ENCODE results near the gene SPEF2. TPM values are rescaled to one million over a fixed set of nuclear protein-coding genes. Genes with fewer than 3 reads are reported as not detected.

SPEF2 gene
- polyA plus RNA-seq, 1 donor (not counting 4 experiments of a cell fraction or from before 2014, with no cell fraction given) = 1.6 TPM

DNA sequence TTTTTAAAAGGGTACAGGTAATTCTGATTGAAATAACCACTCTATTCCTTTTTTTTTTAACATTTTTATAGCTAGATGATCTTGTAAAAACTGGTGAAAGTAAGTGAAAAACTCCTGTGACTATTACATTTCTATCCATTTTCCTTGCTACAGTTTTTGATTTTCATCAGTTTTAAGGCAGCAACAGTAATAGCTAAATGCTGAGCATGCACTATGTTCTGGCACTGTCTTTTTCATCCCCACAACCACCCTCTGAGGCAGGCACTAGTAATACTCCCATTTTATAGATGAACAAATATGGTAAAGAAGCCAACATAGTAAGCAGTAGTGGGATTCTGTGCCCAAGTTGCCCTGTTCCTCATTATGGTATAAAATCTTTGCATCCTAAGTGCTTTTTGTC, 126.0 kb downstream of the SPEF2 start:
- no peaks in the 10 kb centered on the region for H3K9me3 ChIP-seq (ENCODE audit: control insufficient read depth, low read depth, low read length)
- no peaks in the 10 kb centered on the region for H3K79me2 ChIP-seq (ENCODE audit: control insufficient read depth, insufficient read depth, low read length)
- no peaks in the 10 kb centered on the region for H3K4me1 ChIP-seq (ENCODE audit: control insufficient read depth, extremely low read depth, insufficient read depth, low read length)
- no peak overlapping the region for H3K27ac ChIP-seq (ENCODE audit: control insufficient read depth, insufficient read depth, low read length)
- no peak overlapping the region for H3K9ac ChIP-seq (ENCODE audit: control insufficient read depth, extremely low read depth, insufficient read depth, low read length)
- no peaks in the 10 kb centered on the region for H4K20me1 ChIP-seq (ENCODE audit: control insufficient read depth, extremely low read depth, insufficient read depth, low read length)
- H3K27me3 ChIP-seq (ENCODE audit: control insufficient read depth, extremely low read depth, insufficient read depth, low read length) = no peaks in the 10 kb centered on the region
- no peaks in the 10 kb centered on the region for H3K36me3 ChIP-seq (ENCODE audit: control insufficient read depth in 2 of 2, extremely low read depth in 1 of 2, insufficient read depth in 2 of 2, low read length in 2 of 2)
- TF ChIP-seq, protein P1, sequence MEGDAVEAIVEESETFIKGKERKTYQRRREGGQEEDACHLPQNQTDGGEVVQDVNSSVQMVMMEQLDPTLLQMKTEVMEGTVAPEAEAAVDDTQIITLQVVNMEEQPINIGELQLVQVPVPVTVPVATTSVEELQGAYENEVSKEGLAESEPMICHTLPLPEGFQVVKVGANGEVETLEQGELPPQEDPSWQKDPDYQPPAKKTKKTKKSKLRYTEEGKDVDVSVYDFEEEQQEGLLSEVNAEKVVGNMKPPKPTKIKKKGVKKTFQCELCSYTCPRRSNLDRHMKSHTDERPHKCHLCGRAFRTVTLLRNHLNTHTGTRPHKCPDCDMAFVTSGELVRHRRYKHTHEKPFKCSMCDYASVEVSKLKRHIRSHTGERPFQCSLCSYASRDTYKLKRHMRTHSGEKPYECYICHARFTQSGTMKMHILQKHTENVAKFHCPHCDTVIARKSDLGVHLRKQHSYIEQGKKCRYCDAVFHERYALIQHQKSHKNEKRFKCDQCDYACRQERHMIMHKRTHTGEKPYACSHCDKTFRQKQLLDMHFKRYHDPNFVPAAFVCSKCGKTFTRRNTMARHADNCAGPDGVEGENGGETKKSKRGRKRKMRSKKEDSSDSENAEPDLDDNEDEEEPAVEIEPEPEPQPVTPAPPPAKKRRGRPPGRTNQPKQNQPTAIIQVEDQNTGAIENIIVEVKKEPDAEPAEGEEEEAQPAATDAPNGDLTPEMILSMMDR (optimal IDR thresholded peaks at IDR 0.05 in 1 of 3, IDR thresholded peaks at IDR 0.05 in 1 of 3, conservative IDR thresholded peaks at IDR 0.05 in 1 of 3; ENCODE audit: extremely low read depth in 1 of 3, insufficient read depth in 2 of 3, low read length in 3 of 3) = no peak
- no peak for TF ChIP-seq EZH2 (IDR thresholded peaks at IDR 0.05; ENCODE audit: low read length)
- no peaks in the 10 kb centered on the region for H3K9me1 ChIP-seq (ENCODE audit: control insufficient read depth, extremely low read depth, insufficient read depth, low read length)
- dilution Hi-C loops (cut with MboI; ENCODE audit: extremely low pct_ligation_motif_present, low sequenced_read_pairs) = no loop called here
- H2AFZ ChIP-seq (ENCODE audit: control insufficient read depth, low read length) = no peak overlapping the region
- no peak for DNase-seq (ENCODE audit: low read depth, low spot score)
- FAIRE-seq = no peak
- no peak overlapping the region for H3K4me2 ChIP-seq (ENCODE audit: control insufficient read depth, extremely low read depth, insufficient read depth, low read depth, low read length)
- H3K4me3 ChIP-seq (ENCODE audit: control insufficient read depth in 2 of 3, extremely low read depth in 1 of 3, insufficient read depth in 2 of 3, low read depth in 1 of 3, low read length in 3 of 3) = no peak overlapping the region

DNA sequence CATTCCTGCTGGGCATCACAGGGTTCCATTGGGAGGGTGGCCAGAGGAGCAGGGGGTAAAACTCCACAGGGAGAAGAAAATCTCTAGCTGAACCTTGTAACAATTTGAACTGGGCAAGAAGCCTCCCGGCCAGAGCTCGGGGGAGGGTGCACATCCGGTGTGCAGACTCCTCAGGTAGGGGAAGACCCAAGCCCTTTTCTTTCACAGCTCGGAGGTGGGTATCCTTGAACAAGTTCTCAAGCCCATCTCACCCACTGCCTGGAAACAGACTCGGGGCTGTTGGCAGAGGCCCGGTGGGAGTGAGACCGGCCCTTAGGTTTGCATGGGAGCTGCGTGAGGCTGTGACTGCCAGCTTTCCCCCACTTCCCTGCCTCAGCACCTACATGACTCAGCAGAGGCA, 127.5 kb downstream of the SPEF2 start:
- no peaks in the 10 kb centered on the region for H4K20me1 ChIP-seq (ENCODE audit: control insufficient read depth, extremely low read depth, insufficient read depth, low read length)
- no peak overlapping the region for H3K9ac ChIP-seq (ENCODE audit: control insufficient read depth, extremely low read depth, insufficient read depth, low read length)
- DNase-seq (ENCODE audit: low read depth, low spot score) (no peak), FAIRE-seq (no peak)
- no peaks in the 10 kb centered on the region for H3K36me3 ChIP-seq (ENCODE audit: control insufficient read depth in 2 of 2, extremely low read depth in 1 of 2, insufficient read depth in 2 of 2, low read length in 2 of 2)
- TF ChIP-seq, protein P1 (optimal IDR thresholded peaks at IDR 0.05 in 1 of 3, IDR thresholded peaks at IDR 0.05 in 1 of 3, conservative IDR thresholded peaks at IDR 0.05 in 1 of 3; ENCODE audit: extremely low read depth in 1 of 3, insufficient read depth in 2 of 3, low read length in 3 of 3) = no peak
- no peak for TF ChIP-seq EZH2 (IDR thresholded peaks at IDR 0.05; ENCODE audit: low read length)
- no peak overlapping the region for H3K4me2 ChIP-seq (ENCODE audit: control insufficient read depth, extremely low read depth, insufficient read depth, low read depth, low read length)
- H2AFZ ChIP-seq (ENCODE audit: control insufficient read depth, low read length) = no peak overlapping the region
- H3K27me3 ChIP-seq (ENCODE audit: control insufficient read depth, extremely low read depth, insufficient read depth, low read length) = no peaks in the 10 kb centered on the region
- no peaks in the 10 kb centered on the region for H3K4me1 ChIP-seq (ENCODE audit: control insufficient read depth, extremely low read depth, insufficient read depth, low read length)
- no peaks in the 10 kb centered on the region for H3K9me1 ChIP-seq (ENCODE audit: control insufficient read depth, extremely low read depth, insufficient read depth, low read length)
- dilution Hi-C loops (cut with MboI; ENCODE audit: extremely low pct_ligation_motif_present, low sequenced_read_pairs) = no loop called here
- no peak overlapping the region for H3K27ac ChIP-seq (ENCODE audit: control insufficient read depth, insufficient read depth, low read length)
- no peaks in the 10 kb centered on the region for H3K9me3 ChIP-seq (ENCODE audit: control insufficient read depth, low read depth, low read length)
- H3K4me3 ChIP-seq (ENCODE audit: control insufficient read depth in 2 of 3, extremely low read depth in 1 of 3, insufficient read depth in 2 of 3, low read depth in 1 of 3, low read length in 3 of 3) = no peak overlapping the region
- H3K79me2 ChIP-seq (ENCODE audit: control insufficient read depth, insufficient read depth, low read length) = no peaks in the 10 kb centered on the region
